ENCODE results near the gene CDK18.
"Not testable (repeated sequence)": the region's sequence is repeated elsewhere in the genome, so short reads cannot be mapped to it uniquely, and the experiment has no call there.

CDK18 gene

DNA sequence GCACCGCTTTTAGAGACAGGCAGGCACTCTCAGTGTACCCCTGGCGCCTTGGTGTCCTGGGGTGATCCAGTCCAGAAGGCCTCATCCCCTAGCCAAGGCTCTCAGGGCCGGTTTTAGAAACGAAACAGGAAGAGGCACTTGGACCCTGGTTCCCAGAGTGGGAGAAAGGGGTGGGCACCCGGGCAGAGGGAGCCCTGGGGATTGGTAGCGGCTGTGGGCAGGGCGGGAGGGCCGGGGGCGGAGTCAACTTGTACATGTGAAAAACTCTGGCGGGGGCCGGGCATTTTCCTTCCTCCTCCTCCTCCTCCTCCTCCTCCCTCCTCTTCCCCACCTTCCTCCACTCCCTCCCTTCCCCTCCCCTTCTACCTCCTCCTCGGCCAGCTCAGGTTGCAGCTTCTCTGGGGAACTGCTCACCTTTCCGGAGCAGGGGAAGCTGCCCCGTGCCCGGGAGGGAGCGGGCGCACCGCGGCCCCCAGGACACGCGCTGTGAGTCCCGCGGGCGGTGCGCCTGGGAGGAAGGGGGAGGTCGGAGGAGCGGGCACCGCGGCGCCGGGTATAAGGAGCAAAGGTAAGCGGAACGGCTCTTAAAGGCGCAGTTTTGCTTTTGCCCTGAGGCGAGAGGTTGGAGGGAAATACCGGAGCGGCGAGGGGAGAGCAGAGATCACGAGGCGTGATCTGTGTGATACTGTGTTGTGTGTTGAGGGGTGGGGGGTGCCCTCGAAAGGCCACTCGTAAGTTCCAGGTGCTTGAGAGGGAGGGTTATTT is at the start of gene CDK18:
Gene CDK18, plus strand, starts transcription at position 359 of the 765 bp plus-strand sequence. CDS start 18,499 bp downstream, outside the sequence.
- peak; percentile 80 for DNase-seq

DNA sequence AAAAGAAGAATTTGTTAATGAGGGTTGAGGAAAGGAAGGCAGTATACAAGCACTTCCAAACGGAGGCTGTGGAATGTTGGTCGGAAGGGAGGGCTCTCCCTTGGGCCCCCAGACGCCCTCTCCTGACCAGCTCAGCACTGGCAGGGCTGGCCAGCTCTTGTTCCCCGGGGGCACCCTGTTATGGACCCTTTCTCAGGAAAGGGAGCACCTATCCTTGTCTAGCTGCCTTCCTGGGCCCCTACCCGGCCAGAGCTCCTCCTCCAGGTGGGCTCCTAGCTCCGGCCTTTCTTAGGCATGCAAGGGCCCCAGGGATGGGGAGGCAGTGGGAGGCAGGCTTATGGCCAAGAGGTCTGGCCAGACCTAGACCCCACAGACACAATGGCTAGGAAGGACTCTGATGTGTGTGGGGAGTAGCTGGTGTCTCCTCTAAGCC is 49.5 kb upstream of the CDK18 start:
- DNase-seq = no peak

DNA sequence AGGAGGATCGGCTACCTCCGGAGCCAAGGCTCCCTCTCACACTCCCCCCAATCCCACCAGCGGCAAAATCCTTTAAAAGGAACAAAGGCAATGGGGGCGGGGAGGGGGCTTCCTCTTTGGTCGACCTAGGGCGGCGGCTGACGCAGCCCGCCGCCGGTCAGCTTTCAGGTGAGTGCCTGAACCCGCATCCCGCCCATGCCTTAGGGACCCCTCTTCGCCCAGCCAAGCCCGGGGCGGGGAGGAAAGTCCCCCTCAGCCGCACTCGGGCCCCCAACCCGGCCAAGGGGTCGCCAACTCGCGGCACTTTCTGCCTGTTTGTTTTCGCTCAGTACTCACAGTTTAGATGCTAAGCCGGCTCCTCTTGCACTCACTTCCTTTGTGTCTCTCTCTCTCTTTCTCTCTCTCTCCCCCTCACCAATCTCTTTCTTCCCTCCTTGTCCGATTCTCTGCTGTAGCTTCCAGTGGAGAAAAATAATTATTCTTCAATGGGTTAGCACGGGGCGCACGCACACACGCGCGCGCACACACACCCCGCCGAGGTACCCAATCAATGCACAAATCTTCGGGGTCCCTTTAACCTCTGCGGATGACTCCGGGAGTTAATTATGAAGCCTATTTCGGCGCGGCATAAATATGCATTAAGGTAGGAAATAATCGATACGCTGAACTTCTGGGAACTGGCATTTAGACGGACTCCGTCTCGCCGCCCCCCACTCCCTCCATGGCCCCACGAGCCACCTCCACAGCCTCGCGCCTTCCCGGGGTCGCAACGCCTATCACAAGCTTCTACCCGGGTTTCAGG is 48.7 kb upstream of the CDK18 start, which contains the start of gene BLACAT1:
Gene BLACAT1, minus strand, starts transcription at position 465 of the 802 bp plus-strand sequence.
- no peak for DNase-seq

GRCh38 chr1:205456383-205456867 is 48.0 kb upstream of the CDK18 start:
- DNase-seq = no peak

DNA sequence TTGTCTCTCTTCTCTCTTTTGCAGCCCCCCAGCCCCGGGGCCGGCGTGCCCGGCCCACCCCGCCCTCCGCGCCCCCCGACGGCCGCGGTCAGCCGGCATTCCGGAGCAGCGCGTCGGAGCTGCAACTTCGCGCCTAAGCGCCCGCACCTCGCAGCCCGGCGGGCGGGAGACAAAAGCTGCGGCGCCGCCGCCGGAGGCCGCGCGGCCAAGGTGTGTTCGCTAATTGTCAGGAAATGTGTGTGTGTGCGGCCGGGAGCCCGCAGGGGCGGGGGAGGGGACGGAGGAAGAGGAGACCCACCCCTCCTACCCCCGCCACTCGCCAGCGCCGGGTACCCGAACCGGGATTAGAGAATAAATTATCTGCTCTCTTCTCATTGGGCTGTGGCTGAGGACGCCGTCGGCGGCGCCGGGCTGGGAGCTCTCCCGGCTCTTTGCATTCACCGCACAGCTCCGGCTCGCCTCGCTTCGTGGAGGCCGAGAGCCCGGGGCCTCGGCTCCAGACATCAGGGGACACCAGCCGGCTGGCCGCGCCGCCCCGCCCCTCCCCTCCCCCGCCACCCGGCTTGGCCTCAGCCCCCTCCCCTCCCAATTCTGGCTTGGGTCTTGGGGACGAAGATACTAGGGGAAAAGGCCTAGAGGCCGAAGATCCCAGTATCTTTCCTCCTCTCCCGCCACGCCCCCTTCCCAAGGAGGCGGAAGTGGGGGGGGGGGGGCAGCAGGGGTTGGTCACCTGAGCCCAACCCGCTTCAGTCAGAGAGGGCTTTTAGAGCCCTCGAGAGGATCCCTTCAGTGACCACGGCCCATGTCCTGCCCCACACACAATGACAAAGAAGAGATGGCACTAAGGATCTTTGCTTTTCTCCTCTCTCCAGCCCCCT is 47.4 kb upstream of the CDK18 start:
- peak; percentile 14 for DNase-seq

DNA sequence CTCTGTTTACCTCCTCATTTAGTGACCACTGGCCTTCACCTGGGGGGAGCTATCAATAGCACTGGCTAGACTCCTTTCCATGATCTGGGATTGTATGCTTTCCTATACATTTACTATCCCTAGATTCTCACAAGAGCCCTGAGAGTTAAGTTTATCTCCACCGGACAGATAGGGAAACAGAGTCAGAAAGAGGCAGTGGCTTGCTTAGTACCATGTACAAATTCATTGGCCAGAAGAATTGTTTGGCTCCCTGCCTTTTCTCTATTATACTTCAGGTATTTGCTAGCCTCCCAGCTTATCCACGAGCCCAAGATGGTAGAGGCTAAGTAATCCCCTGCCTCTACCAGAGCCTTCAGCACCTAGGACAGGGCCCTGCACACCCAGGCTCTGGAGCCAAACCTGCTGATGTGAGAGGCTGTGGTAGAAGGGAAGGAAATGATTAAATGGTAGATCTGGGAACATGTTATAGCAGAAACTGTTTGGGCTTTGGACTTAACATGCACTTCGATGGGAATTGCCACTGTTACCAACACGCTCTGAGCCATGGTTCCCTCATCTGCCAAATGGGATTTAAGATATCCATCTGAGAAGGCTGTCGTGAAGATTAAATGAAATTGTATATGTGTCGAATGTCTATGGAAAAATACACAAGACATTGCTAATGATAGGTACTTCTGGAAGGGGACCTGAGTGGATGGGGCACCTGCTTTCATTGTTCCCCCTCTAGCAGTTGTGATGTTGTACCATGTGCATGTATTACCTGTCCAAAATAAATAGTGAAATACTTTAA is 45.5 kb upstream of the CDK18 start:
- DNase-seq = peak; percentile 27

GRCh38 chr1:205465392-205465791 is 39.1 kb upstream of the CDK18 start:
- DNase-seq = no peak

- DNase-seq = no peak
These were observed 37.8 kb upstream of the CDK18 start for GRCh38 chr1:205466595-205467220.

DNA sequence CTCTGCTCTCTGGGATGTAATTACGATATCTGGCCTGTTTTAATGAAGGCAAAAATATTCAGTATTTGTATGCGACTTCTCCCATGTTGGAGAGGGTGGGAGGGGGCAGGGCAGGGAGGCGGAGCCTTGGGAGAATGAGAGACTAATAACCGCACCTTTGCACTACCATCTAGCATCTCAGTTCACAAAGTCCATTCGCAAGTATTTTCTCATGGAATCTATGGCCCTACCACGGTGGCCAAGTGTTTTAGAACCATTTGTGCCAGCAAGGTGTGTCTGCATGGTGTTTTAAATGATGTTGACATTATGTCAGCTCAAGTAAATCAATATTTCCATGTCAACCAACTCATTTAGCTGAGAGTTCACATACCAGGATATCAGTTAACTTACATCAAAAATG is 34.3 kb upstream of the CDK18 start:
- DNase-seq = no peak

- DNase-seq = no peak
These were observed 31.6 kb upstream of the CDK18 start for GRCh38 chr1:205472737-205473441.

DNA sequence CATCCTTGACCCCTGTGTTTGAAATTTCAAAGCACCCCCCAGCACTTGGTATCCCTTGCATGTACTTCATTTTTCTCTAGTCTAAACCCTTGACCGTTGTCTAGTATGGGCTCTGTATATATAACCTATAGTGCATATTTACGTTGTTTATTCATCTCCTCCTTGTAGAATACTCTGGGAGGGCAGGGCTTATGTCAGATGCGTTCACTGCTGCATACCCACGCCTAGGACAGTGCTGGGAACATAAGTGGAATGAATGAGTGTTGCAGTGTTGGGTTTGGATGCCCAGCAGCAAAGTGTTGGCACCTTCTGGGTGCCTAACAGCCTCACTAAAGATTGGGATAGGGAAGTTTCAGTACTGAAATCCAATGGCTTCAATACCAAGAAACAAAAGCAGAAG is 31.0 kb upstream of the CDK18 start:
- no peak for DNase-seq

- no peak for DNase-seq
These were observed 30.5 kb upstream of the CDK18 start for GRCh38 chr1:205473966-205474365.

DNA sequence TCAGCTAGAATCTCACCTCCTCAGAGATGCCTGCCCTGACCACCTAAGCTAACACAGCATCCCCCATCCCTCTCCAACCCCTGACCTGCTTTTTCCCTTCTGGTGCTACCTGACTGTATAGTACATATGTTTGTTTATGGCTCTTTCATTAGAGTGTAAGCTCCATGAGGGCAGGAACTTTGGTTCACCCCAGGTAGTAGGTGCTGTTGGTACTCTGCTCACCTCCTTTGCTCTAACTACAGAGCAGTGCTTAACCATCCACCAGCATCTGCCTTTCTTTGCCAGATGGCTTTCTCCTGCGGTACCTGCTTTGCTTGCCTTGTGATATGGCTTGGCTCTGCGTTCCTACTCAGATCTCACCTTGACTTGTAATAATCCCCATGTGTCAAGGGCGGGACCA is 29.9 kb upstream of the CDK18 start:
- no peak for DNase-seq

GRCh38 chr1:205475855-205476254 is 28.6 kb upstream of the CDK18 start:
- no peak for DNase-seq

DNA sequence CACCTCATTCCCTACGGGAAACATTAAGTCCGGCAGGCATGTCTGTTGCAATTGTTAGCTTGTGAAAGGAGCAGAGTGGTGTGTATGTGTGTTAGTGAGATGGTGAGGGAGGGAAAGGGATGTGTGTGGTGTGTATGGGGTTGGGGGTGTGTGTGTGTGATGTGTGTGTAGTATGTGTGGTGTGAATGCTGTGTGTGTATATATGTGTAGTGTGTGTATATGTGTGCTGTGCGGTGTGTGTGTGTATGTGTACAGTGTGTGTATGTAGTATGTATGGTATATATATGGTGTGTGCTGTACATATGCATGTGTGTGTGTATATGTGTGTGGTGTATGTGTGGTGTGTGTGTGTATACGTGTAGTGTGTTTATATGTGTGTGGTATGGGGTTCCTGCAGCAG is 27.8 kb upstream of the CDK18 start:
- DNase-seq = no peak

- DNase-seq = no peak
These were observed 27.2 kb upstream of the CDK18 start for GRCh38 chr1:205477121-205477758.

- no peak for DNase-seq
These were observed 26.7 kb upstream of the CDK18 start for GRCh38 chr1:205477759-205478247.

DNA sequence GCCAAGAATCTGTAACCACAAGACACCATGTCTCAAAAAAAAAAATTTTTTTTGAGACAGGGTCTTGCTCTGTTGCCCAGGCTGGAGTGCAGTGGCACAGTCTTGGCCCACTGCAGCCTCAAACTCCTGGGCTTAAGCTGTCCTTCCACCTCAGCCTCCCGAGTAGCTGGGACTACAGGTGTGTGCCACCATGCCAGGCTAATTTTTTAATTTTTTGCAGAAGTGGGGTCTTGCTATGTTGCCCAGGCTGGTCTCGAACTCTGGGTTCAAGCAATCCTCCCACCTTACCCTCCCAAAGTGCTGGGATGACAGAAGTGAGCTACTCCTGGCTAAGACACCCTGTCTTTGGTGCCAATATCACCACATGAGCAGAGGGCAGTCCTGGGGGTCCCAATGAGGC is 25.5 kb upstream of the CDK18 start:
- not testable (repeated sequence) for DNase-seq

DNA sequence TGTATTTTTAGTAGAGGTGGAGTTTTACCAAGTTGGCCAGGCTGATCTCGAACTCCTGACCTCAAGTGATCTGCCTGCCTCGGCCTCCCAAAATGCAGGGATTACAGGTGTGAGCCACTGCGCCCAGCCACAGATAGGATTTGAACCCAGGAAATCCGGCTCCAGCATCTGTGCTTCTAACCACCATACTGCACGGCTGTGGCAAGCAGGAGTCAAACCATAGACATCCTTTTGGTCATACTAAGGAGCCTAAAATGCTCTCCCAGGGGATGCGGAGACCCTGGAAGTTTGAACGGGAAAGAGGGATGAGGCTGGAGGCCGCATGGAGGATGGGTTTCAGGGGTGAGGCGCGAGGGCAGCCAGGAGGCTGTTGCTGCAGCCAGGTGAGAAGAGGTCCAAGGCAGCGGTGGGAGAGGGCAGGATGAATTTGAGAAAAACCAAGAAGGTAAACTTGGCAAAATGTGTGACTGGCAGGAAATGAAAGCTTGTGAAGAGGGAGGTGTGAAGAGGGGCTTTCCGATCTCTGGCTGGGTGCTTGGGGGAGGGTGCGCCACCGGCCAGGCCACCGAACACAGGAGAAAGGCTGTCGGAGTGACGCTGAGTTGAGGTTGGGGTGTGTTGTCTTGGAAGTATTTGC is 24.0 kb upstream of the CDK18 start:
- DNase-seq = peak; percentile 40

DNA sequence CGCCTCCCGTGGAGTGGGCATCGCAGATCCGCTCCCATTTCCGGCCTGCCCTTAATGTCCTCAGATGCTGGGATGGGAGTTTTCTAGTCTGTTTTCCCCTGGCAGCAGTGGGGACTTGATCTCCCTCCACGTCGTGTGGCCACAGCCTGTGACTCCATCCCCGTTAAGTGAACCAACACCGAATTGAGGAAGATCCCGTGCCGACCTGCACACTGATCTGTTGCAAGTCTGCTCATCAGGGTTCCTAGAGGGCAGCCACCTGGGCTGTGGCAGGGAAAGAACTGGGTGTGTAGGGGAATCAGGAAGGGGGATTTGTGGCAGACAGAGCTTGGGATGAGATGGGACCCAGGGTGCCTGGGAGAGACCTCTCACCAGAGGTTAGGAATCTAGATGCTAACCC is 23.3 kb upstream of the CDK18 start:
- DNase-seq = no peak
